ENCODE measurements around the gene ANK3. TPM values are rescaled to one million over a fixed set of nuclear protein-coding genes. Genes with fewer than 3 reads are reported as not detected.

The ANK3 gene
- total RNA-seq, 1 experiment from 2014 or later, result 6.7 TPM

DNA sequence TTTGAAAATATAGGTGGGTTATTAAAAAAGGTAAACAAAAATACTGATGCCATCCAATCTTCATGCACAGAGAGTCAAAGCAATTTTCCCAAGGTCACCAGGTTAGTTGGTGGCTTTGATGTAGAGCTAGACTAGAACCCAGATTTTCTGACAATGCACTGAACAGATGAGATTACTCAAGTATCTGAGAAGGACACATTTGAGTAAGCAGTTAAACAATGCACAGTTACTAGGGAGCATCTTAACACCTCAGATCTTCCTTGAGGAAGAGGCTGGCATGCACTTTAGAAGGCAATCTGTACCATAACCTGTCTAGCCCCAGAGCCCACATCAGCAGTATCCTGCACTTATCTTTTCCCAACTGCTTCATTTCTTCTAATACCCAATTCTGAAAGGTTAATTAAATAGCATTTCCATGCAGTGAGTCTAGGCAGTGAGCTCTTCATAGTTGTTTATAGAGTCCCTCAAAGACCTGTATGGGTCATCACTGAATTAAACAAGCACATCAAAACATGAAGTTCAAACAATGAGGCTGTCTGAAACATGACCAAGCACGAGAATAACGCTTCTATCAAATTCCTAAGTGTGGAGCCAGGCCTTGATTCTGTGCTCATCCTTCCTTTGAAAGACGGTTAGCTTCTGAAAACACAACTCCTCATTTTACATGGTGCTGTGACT, 38.2 kb upstream of the ANK3 start:
- POLR2A ChIA-PET, result interaction anchor here (0.9 to 2.0 kb wide), 4 partner anchors 10 to 115 kb away, joined by 3 to 7 read pairs (median 4); no protein-coding TSS in a partner anchor
- TF ChIP-seq, protein P1, sequence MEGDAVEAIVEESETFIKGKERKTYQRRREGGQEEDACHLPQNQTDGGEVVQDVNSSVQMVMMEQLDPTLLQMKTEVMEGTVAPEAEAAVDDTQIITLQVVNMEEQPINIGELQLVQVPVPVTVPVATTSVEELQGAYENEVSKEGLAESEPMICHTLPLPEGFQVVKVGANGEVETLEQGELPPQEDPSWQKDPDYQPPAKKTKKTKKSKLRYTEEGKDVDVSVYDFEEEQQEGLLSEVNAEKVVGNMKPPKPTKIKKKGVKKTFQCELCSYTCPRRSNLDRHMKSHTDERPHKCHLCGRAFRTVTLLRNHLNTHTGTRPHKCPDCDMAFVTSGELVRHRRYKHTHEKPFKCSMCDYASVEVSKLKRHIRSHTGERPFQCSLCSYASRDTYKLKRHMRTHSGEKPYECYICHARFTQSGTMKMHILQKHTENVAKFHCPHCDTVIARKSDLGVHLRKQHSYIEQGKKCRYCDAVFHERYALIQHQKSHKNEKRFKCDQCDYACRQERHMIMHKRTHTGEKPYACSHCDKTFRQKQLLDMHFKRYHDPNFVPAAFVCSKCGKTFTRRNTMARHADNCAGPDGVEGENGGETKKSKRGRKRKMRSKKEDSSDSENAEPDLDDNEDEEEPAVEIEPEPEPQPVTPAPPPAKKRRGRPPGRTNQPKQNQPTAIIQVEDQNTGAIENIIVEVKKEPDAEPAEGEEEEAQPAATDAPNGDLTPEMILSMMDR (IDR thresholded peaks at IDR 0.05; ENCODE audit: unreplicated experiment), result no peak
- Mint-ChIP-seq H3K4me3 (ENCODE audit: unreplicated experiment) (no peak overlapping the region), H3K27ac (ENCODE audit: low read depth, unreplicated experiment) (peak overlapping the region; percentile 67), H3K36me3 (ENCODE audit: insufficient read depth, unreplicated experiment) (no peaks in the 10 kb centered on the region), H3K9me3 (ENCODE audit: unreplicated experiment) (no peaks in the 10 kb centered on the region), H3K27me3 (ENCODE audit: insufficient read depth, unreplicated experiment) (no peaks in the 10 kb centered on the region), H3K4me1 (ENCODE audit: insufficient read depth, unreplicated experiment) (peaks cover 61% of the 10 kb centered on the region)
- BruUV-seq (replicated peaks), result no TSS peak
- CTCF ChIA-PET, result interaction anchor here (0.8 to 5.3 kb wide), 5 partner anchors 10 to 222 kb away, joined by 3 to 28 read pairs (median 4); no protein-coding TSS in a partner anchor
- no peak for DNase-seq (ENCODE audit: unreplicated experiment)
- intact Hi-C loops (cut with micrococcal nuclease), result no loop called here

DNA sequence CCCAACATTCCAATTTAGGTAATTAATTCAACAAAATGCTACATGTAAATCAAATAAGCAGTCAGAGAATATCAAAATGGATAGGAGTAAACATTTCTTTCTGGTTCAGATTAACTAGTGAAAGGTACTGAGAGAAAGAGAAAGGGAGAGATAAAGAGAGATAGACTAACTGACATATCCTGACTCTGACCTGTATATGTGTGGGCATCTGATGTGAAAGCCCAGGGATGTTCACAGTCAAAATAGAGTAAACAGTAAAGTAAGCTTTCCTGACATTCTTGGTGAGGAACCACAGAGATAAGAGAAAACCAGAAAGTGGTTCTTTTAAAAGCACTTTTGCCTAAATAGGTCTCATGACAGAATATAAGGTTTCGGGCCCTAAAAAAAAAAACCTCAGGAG, 37.5 kb upstream of the ANK3 start:
- TF ChIP-seq, protein P1 (IDR thresholded peaks at IDR 0.05; ENCODE audit: unreplicated experiment), result no peak
- Mint-ChIP-seq H3K27me3 (ENCODE audit: insufficient read depth, unreplicated experiment) (no peaks in the 10 kb centered on the region), H3K36me3 (ENCODE audit: insufficient read depth, unreplicated experiment) (no peaks in the 10 kb centered on the region), H3K4me1 (ENCODE audit: insufficient read depth, unreplicated experiment) (peaks cover 59% of the 10 kb centered on the region), H3K9me3 (ENCODE audit: unreplicated experiment) (no peaks in the 10 kb centered on the region), H3K27ac (ENCODE audit: low read depth, unreplicated experiment) (no peak overlapping the region), H3K4me3 (ENCODE audit: unreplicated experiment) (no peak overlapping the region)
- CTCF ChIA-PET, result interaction anchor here (1.1 to 5.3 kb wide), 2 partner anchors 92 to 189 kb away, joined by 4 to 28 read pairs; no protein-coding TSS in a partner anchor
- intact Hi-C loops (cut with micrococcal nuclease), result no loop called here
- no TSS peak for BruUV-seq (replicated peaks)
- no peak for DNase-seq (ENCODE audit: unreplicated experiment)
- POLR2A ChIA-PET, result interaction anchor here (0.6 to 1.6 kb wide), 8 partner anchors 10 to 209 kb away, joined by 3 to 10 read pairs (median 4); no protein-coding TSS in a partner anchor

DNA sequence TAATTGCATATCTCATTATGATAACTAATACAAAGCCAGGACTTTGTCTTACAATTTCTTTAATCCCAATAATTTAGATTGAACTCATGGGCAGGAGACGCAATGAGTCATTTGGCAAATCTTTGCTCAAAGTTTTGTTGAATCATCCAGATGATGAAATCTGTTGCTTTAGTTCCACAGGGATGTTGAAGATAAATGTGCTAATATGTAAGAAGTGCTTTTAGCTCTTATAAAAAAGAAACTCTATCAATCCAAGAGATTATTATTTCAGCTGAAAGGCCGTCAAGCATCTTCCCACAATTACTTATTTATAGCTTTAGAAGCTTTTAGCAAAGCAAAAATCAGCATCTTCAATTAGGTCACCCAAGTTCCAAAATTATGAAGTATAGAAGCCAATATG, 36.8 kb upstream of the ANK3 start:
- no peak overlapping the region for H3K4me3 Mint-ChIP-seq (ENCODE audit: unreplicated experiment)
- peak; percentile 83 for DNase-seq (ENCODE audit: unreplicated experiment)
- ChIA-PET CTCF (interaction anchor here (0.5 to 5.3 kb wide), 6 partner anchors 26 to 319 kb away, joined by 3 to 28 read pairs (median 3); no protein-coding TSS in a partner anchor), POLR2A (interaction anchor here (0.6 to 2.0 kb wide), 13 partner anchors 9 to 1187 kb away, joined by 3 to 10 read pairs (median 4); partner anchors contain the start of gene CDK1)
- no TSS peak for BruUV-seq (replicated peaks)
- H3K36me3 Mint-ChIP-seq (ENCODE audit: insufficient read depth, unreplicated experiment), result no peaks in the 10 kb centered on the region
- no peaks in the 10 kb centered on the region for H3K27me3 Mint-ChIP-seq (ENCODE audit: insufficient read depth, unreplicated experiment)
- H3K9me3 Mint-ChIP-seq (ENCODE audit: unreplicated experiment), result no peaks in the 10 kb centered on the region
- H3K27ac Mint-ChIP-seq (ENCODE audit: low read depth, unreplicated experiment), result peak overlapping the region; percentile 81
- intact Hi-C loops (cut with micrococcal nuclease), result loop anchor here (1.0 kb wide), 1 partner anchor 9 kb away; no protein-coding TSS in a partner anchor
- TF ChIP-seq, protein P1 (IDR thresholded peaks at IDR 0.05; ENCODE audit: unreplicated experiment), result no peak
- peaks cover 57% of the 10 kb centered on the region for H3K4me1 Mint-ChIP-seq (ENCODE audit: insufficient read depth, unreplicated experiment)

DNA sequence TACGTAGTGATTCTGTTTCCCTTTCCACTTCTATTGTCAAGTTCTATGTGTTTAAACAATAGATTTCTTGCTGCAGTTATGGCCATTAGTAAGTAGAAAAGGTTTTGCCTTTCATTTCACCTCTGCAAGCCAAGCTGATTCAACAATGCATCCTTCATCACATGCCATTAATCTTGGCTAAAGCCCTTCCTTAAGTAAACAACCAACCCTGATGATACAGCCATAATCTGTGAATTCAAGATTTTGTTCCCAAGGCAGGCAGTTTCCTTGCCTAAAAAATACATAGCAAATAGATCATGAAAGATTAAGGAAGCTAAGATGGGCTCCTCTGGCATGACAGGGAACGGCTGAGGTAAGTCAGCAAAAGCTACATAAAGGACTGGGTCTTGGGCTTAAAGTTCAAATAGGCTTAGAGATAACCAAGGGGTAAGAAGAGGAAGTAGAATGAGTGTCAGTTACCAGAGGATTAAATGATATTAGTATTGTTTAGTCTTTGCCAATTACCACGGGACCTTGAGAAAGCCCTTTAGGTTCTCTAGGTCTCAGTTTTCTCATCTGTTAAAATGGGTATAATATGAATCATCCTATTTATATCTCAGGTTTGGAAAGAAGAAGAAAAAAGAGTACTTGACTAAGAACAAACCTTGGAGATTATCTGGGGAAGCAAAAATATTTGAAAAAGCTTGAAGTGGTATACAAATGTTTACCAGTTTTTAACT, 35.9 kb upstream of the ANK3 start:
- no TSS peak for BruUV-seq (replicated peaks)
- no peaks in the 10 kb centered on the region for H3K27me3 Mint-ChIP-seq (ENCODE audit: insufficient read depth, unreplicated experiment)
- intact Hi-C loops (cut with micrococcal nuclease), result loop anchor here (1.0 kb wide), 1 partner anchor 8 kb away; no protein-coding TSS in a partner anchor
- H3K4me1 Mint-ChIP-seq (ENCODE audit: insufficient read depth, unreplicated experiment), result peaks cover 61% of the 10 kb centered on the region
- DNase-seq (ENCODE audit: unreplicated experiment), result peak; percentile 50
- ChIA-PET POLR2A (interaction anchor here (0.8 to 2.0 kb wide), 8 partner anchors 8 to 353 kb away, joined by 3 to 10 read pairs (median 5); partner anchors contain the start of gene CDK1), CTCF (interaction anchor here (0.5 to 5.3 kb wide), 8 partner anchors 9 to 443 kb away, joined by 3 to 28 read pairs (median 3); no protein-coding TSS in a partner anchor)
- no peaks in the 10 kb centered on the region for H3K36me3 Mint-ChIP-seq (ENCODE audit: insufficient read depth, unreplicated experiment)
- no peaks in the 10 kb centered on the region for H3K9me3 Mint-ChIP-seq (ENCODE audit: unreplicated experiment)
- H3K4me3 Mint-ChIP-seq (ENCODE audit: unreplicated experiment), result no peak overlapping the region
- TF ChIP-seq, protein P1 (IDR thresholded peaks at IDR 0.05; ENCODE audit: unreplicated experiment), result no peak
- peak overlapping the region; percentile 81 for H3K27ac Mint-ChIP-seq (ENCODE audit: low read depth, unreplicated experiment)

Measured in MCF 10A (cell line).